H9 (cell line): ENCODE data around the gene SPATS2. TPM values are rescaled to one million over a fixed set of nuclear protein-coding genes. Genes with fewer than 3 reads are reported as not detected.

ENCODE experiments used
- DNase-seq: peaks from one replicate; pipeline ENCODE4 v3.0.0-alpha.2; 2017
- H2AFZ ChIP-seq: one replicate; pipeline ENCODE4 v1.6.1; 2013; ENCODE audit warnings: mild to moderate bottlenecking, low read length, control low read depth, moderate library complexity
- H2AK5ac ChIP-seq: 2 replicates; pipeline ENCODE4 v1.6.1; 2013; ENCODE audit warnings: low read length, control low read depth, mixed read lengths; ENCODE audit not compliant: insufficient read length
- H2BK120ac ChIP-seq: one replicate; pipeline ENCODE4 v1.6.1; 2013; ENCODE audit warnings: low read depth, mild to moderate bottlenecking, low read length, control low read depth, inconsistent platforms; ENCODE audit not compliant: poor library complexity, severe bottlenecking
- H2BK12ac ChIP-seq: 2 replicates; pipeline ENCODE4 v1.6.1; 2013; ENCODE audit warnings: low read length, control low read depth, mixed read lengths, low read depth; ENCODE audit not compliant: insufficient read length
- H2BK15ac ChIP-seq: 2 replicates; pipeline ENCODE4 v1.6.1; 2013; ENCODE audit warnings: low read depth, low read length, control low read depth
- H2BK20ac ChIP-seq: one replicate; pipeline ENCODE4 v1.6.1; 2013; ENCODE audit warnings: low read depth, mild to moderate bottlenecking, low read length, control low read depth, inconsistent platforms; ENCODE audit not compliant: poor library complexity, severe bottlenecking
- H2BK5ac ChIP-seq: 2 replicates; pipeline ENCODE4 v1.6.1; 2013; ENCODE audit warnings: low read length, control low read depth, mixed read lengths; ENCODE audit not compliant: insufficient read length
- H3K14ac ChIP-seq: 2 replicates; pipeline ENCODE4 v1.6.1; 2013; ENCODE audit warnings: low read length, control low read depth; ENCODE audit not compliant: insufficient read depth
- H3K18ac ChIP-seq: 2 replicates; pipeline ENCODE4 v1.6.1; 2013; ENCODE audit warnings: low read depth, mild to moderate bottlenecking, mixed read lengths, low read length, control low read depth; ENCODE audit not compliant: insufficient read length
- H3K23ac ChIP-seq: 2 replicates; pipeline ENCODE4 v1.6.1; 2013; ENCODE audit warnings: low read length, control low read depth, mixed read lengths, low read depth; ENCODE audit not compliant: insufficient read length
- H3K23me2 ChIP-seq: 2 replicates; pipeline ENCODE4 v1.6.1; 2013; ENCODE audit warnings: low read depth, mild to moderate bottlenecking, mixed read lengths, low read length, control low read depth; ENCODE audit not compliant: insufficient read length, poor library complexity, severe bottlenecking
- H3K27ac ChIP-seq: 2 replicates; pipeline ENCODE4 v1.5.1; 2013; ENCODE audit warnings: low read length, control low read depth, mixed read lengths, low read depth; ENCODE audit not compliant: insufficient read length
- H3K27me3 ChIP-seq: 2 replicates; pipeline ENCODE4 v1.6.1; 2013; ENCODE audit warnings: low read length, control low read depth, inconsistent platforms; ENCODE audit not compliant: insufficient read depth
- H3K4ac ChIP-seq: 2 replicates; pipeline ENCODE4 v1.6.1; 2013; ENCODE audit warnings: low read depth, mild to moderate bottlenecking, control low read depth, inconsistent platforms, low read length, moderate library complexity
- H3K4me1 ChIP-seq: 2 replicates; pipeline ENCODE4 v1.6.1; 2013; ENCODE audit warnings: low read length, control low read depth, inconsistent platforms; ENCODE audit not compliant: insufficient read depth
- H3K4me2 ChIP-seq: 2 replicates; pipeline ENCODE4 v1.6.1; 2013; ENCODE audit warnings: low read length, control low read depth, mixed read lengths; ENCODE audit not compliant: insufficient read length, insufficient read depth
- H3K56ac ChIP-seq: 2 replicates; pipeline ENCODE4 v1.6.1; 2013; ENCODE audit warnings: low read depth, mild to moderate bottlenecking, mixed read lengths, low read length, control low read depth; ENCODE audit not compliant: insufficient read length
- H3K79me1 ChIP-seq: 2 replicates; pipeline ENCODE4 v1.6.1; 2013; ENCODE audit warnings: low read depth, mild to moderate bottlenecking, moderate library complexity, low read length, control low read depth, inconsistent platforms; ENCODE audit not compliant: insufficient read depth, poor library complexity, severe bottlenecking
- H3K79me2 ChIP-seq: 2 replicates; pipeline ENCODE4 v1.6.1; 2013; ENCODE audit warnings: low read length, control low read depth, inconsistent platforms; ENCODE audit not compliant: insufficient read depth
- H3K9ac ChIP-seq: 2 replicates; pipeline ENCODE4 v1.6.1; 2013; ENCODE audit warnings: low read length, control low read depth, mixed read lengths; ENCODE audit not compliant: insufficient read length; ENCODE audit errors: extremely low read depth
- H3K9me3 ChIP-seq: one replicate; pipeline ENCODE4 v1.6.1; 2013; ENCODE audit warnings: low read depth, low read length, inconsistent platforms; ENCODE audit not compliant: control insufficient read depth
- H3T11ph ChIP-seq: one replicate; pipeline ENCODE4 v1.6.1; 2013; ENCODE audit warnings: mild to moderate bottlenecking, low read length, control low read depth, inconsistent platforms
- H4K20me1 ChIP-seq: one replicate; pipeline ENCODE4 v1.6.1; 2013; ENCODE audit not compliant: control insufficient read depth, insufficient read length, insufficient read depth
- H4K5ac ChIP-seq: 2 replicates; pipeline ENCODE4 v1.6.1; 2013; ENCODE audit warnings: low read depth, mild to moderate bottlenecking, mixed read lengths, low read length, control low read depth; ENCODE audit not compliant: insufficient read length
- H4K8ac ChIP-seq: replicated peaks from 2 replicates; pipeline ENCODE4 v1.6.1; 2013; ENCODE audit warnings: low read length, control low read depth, mixed read lengths, low read depth; ENCODE audit not compliant: insufficient read length
- H4K91ac ChIP-seq: 2 replicates; pipeline ENCODE4 v1.6.1; 2013; ENCODE audit warnings: low read depth, mild to moderate bottlenecking, moderate library complexity, mixed read lengths, low read length, control low read depth; ENCODE audit not compliant: insufficient read length
- H3K27ac Mint-ChIP-seq, 3 experiments: 2 replicates in 2 of 3; 3 replicates in 1 of 3; pipeline ENCODE4 v1.8.0; 2020 to 2021; ENCODE audit warnings: mixed read lengths in 3 of 3, mild to moderate bottlenecking in 1 of 3, moderate library complexity in 1 of 3
- H3K27me3 Mint-ChIP-seq: 2 replicates; pipeline ENCODE4 v1.8.0; 2021; ENCODE audit warnings: low read depth, mild to moderate bottlenecking, moderate library complexity, mixed read lengths
- H3K36me3 Mint-ChIP-seq, 3 experiments: 2 replicates in 2 of 3; 3 replicates in 1 of 3; pipeline ENCODE4 v1.8.0; 2020 to 2021; ENCODE audit warnings: low read depth in 3 of 3, mixed read lengths in 3 of 3; ENCODE audit not compliant: insufficient read depth in 1 of 3
- H3K4me1 Mint-ChIP-seq, 2 experiments: 2 replicates each; pipeline ENCODE4 v1.8.0; 2020; ENCODE audit warnings: mixed read lengths in 2 of 2
- H3K4me3 Mint-ChIP-seq, 2 experiments: 2 replicates in 1 of 2; 3 replicates in 1 of 2; pipeline ENCODE4 v1.8.0; 2020 to 2021; ENCODE audit warnings: mild to moderate bottlenecking in 2 of 2, mixed read lengths in 2 of 2, moderate library complexity in 1 of 2
- H3K9me3 Mint-ChIP-seq, 2 experiments: 2 replicates in 1 of 2; 3 replicates in 1 of 2; pipeline ENCODE4 v1.8.0; 2020; ENCODE audit warnings: mild to moderate bottlenecking in 2 of 2, mixed read lengths in 2 of 2, moderate library complexity in 1 of 2
- CTCF ChIP-seq: fragments of 200-600 bp; sonication (generic); conservative IDR thresholded peaks from 3 replicates; pipeline ENCODE4 v1.8.0; 2021; ENCODE audit warnings: antibody characterized with exemption, mild to moderate bottlenecking
- WGBS: extraction: QIAGEN DNeasy Blood & Tissue Kit; methylation state at CpG from one replicate; pipeline ENCODE4 v1.1.7; 2013; ENCODE audit warnings: missing lambda C conversion rate, low lambda C conversion rate, mixed read lengths; ENCODE audit not compliant: insufficient read length; ENCODE audit errors: extremely low coverage; 5-methylcytosine and 5-hydroxymethylcytosine counted together
- total RNA-seq: library from RNA; stranded (reverse); gene quantifications from 2 replicates; pipeline ENCODE4 v1.2.1, GENCODE V29; 2021

Gene SPATS2
- total RNA-seq, 1 experiment from 2014 or later, result 17.1 TPM

- Histone ChIP-seq H2BK12ac (no peak overlapping the region), H2BK120ac (no peak overlapping the region), H2BK5ac (no peak overlapping the region), H3K27me3 (no peaks in the 10 kb centered on the region), H3K9ac (no peak overlapping the region), H3K4ac (no peak overlapping the region), H4K5ac (no peak overlapping the region), H3K4me2 (no peak overlapping the region), H3K56ac (no peak overlapping the region), H3K23me2 (no peaks in the 10 kb centered on the region), H3K23ac (no peak overlapping the region), H3K79me1 (no peaks in the 10 kb centered on the region), H3K9me3 (no peaks in the 10 kb centered on the region), H3K14ac (no peak overlapping the region), H3T11ph (no peak overlapping the region), H4K20me1 (no peaks in the 10 kb centered on the region), H3K79me2 (no peaks in the 10 kb centered on the region), H2BK15ac (no peak overlapping the region), H3K18ac (no peak overlapping the region), H2AFZ (no peak overlapping the region), H2AK5ac (no peak overlapping the region), H4K91ac (no peak overlapping the region), H3K27ac (no peak overlapping the region), H3K4me1 (no peaks in the 10 kb centered on the region; the same call in 1 of the 2 replicates), H4K8ac (no peak overlapping the region), H2BK20ac (no peak overlapping the region)
- Mint-ChIP-seq H3K4me1 (peaks cover 4% of the 10 kb centered on the region in 2 experiments; a peak in 1 of 4 replicates), H3K9me3 (no peaks in the 10 kb centered on the region), H3K36me3 (peaks cover 6 to 11% (median 8%) of the 10 kb centered on the region in 3 experiments; a peak in 6 of 7 replicates), H3K27me3 (no peaks in the 10 kb centered on the region), H3K4me3 (no peak overlapping the region), H3K27ac (peak overlapping the region in 1 of 3 experiments; percentile 32; a peak in 1 of 7 replicates)
- no peak for DNase-seq
- no CpG with 5 or more reads among the region's 1 CpG for WGBS
- TF ChIP-seq CTCF, result no peak
Measured at GRCh38 chr12:49461221-49461620, 94.0 kb downstream of the SPATS2 start.
